ENCODE results near the gene BTBD7.
"Not testable (repeated sequence)": the region's sequence is repeated elsewhere in the genome, so short reads cannot be mapped to it uniquely, and the experiment has no call there.

BTBD7 gene, protein sequence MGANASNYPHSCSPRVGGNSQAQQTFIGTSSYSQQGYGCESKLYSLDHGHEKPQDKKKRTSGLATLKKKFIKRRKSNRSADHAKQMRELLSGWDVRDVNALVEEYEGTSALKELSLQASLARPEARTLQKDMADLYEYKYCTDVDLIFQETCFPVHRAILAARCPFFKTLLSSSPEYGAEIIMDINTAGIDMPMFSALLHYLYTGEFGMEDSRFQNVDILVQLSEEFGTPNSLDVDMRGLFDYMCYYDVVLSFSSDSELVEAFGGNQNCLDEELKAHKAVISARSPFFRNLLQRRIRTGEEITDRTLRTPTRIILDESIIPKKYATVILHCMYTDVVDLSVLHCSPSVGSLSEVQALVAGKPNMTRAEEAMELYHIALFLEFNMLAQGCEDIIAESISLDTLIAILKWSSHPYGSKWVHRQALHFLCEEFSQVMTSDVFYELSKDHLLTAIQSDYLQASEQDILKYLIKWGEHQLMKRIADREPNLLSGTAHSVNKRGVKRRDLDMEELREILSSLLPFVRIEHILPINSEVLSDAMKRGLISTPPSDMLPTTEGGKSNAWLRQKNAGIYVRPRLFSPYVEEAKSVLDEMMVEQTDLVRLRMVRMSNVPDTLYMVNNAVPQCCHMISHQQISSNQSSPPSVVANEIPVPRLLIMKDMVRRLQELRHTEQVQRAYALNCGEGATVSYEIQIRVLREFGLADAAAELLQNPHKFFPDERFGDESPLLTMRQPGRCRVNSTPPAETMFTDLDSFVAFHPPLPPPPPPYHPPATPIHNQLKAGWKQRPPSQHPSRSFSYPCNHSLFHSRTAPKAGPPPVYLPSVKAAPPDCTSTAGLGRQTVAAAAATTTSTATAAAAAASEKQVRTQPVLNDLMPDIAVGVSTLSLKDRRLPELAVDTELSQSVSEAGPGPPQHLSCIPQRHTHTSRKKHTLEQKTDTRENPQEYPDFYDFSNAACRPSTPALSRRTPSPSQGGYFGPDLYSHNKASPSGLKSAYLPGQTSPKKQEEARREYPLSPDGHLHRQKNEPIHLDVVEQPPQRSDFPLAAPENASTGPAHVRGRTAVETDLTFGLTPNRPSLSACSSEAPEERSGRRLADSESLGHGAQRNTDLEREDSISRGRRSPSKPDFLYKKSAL

DNA sequence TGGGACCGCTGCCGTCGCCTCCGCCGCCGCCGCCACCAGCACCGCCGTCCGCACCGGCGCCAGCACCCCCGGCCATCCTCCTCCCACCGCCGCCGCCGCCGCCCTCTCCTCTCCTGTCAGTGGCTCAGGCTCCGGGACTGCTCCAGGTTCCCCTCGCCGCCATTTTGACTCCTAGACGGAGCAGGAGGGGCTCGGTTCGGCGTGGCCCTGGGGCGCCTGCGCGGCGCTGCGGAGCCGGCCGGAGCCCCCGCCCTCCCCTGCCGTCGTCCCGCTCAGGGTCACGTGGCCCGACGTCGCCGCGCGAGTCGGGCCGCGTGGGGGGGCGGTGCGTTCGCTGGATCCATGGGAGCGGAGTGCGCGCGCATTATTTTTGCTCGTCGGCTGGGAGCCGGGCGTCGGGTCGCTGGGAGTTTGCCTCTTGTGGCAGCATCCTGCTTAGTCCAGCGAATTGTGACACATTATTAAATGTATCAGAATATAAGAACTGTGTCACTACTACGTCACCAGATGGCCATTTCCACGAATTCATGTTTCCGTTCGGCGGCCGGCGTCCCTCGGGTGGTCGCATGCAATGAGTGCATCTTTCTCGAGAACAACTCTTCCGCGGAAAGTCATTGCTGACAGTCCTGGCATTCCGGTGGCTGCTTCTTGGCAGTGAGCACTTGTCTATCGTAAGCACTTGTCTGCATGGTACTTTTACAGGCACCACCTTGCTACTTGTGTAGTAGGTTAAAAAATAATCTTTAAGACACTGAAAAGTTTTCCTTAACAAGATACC is at the start of gene BTBD7:
Gene BTBD7 (minus strand): TSS at position 184 of the 778 bp plus-strand sequence. CDS start 36,985 bp downstream, outside the sequence.
- peak; percentile 96 for DNase-seq

DNA sequence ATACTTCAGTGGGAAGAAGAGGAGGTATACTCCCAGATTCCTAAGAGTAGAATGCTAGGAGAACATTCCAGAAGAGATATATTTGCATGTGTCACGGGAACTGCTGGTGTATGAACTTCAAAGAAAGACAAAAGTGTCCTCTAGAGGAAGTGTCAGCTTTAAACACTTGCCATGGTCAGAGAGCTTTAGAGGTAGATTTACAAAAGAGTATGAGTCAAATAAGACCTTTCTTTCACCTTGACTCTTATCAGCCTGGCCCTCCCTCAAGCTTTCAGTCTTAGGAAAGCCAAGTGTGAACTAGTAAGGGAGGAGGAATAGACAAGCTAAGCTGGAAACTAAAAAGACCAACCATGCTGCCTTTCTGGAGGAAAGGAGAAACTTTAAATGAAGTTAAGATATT is 48.8 kb upstream of the BTBD7 start:
- DNase-seq = no peak

DNA sequence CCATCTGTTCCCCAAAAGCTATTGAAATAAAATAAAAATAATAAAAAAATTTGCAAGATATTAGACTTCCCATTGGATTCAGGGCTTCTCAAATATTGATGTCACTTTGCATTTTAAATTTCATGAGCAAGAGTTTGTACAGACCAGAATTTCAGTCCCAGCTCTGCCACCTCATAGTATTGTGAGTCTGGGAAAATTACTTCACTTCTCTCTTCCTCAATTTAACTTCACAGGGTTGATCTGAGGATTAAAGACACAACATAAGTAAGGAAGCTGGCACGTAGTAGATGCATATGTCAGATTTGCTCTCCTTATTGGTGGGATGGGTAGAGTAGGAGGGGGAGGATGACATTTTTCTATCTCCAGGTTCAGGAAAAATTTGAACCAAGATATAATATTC is 47.0 kb upstream of the BTBD7 start:
- DNase-seq = no peak

DNA sequence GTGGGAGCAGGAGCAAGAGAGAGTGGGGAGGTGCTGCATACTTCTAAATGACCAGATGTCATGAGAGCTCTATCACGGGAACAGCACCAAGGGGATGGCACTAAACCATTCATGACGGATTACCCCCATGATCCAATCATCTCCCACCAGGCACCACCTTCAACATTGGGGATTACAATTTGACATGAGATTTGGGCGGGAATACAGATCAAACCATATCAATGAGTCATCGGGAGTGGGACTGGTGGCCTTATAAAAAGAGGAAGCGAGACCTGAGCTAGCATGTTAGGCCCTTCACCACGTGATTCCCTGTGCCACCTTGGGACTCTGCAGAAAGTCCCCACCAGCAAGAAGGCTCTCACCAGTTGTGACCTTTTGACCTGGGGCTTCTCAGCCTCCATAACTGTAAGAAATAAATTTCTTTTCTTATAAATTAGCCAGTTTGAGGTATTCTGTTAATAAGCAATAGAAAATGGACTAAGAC is 42.9 kb upstream of the BTBD7 start:
- no peak for DNase-seq

DNA sequence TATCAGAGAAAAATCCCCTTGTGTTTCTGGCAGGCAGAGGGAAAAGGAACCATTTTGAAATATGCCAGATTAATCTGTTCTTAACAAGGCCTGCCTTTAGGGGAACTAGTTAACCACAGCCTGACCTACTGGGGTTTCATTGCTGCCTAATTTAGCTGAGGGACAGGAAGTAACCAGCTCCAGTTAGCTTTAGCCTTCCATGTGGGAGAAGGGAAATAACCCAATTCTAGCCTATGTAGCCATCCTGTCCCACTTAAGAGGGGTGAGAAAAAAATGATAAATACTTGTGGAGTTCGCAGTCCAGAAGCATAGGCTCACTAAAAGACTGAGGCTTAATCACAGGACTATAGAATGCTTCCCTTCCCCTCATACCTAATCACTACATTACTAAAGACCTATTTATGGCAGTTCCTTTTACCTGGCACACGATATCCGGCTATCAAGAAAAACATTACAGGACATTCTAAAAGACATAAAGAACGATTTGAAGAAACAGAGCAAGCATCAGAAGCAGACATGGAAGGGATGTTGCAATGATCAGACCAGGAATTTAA is 37.0 kb upstream of the BTBD7 start:
- no peak for DNase-seq

DNA sequence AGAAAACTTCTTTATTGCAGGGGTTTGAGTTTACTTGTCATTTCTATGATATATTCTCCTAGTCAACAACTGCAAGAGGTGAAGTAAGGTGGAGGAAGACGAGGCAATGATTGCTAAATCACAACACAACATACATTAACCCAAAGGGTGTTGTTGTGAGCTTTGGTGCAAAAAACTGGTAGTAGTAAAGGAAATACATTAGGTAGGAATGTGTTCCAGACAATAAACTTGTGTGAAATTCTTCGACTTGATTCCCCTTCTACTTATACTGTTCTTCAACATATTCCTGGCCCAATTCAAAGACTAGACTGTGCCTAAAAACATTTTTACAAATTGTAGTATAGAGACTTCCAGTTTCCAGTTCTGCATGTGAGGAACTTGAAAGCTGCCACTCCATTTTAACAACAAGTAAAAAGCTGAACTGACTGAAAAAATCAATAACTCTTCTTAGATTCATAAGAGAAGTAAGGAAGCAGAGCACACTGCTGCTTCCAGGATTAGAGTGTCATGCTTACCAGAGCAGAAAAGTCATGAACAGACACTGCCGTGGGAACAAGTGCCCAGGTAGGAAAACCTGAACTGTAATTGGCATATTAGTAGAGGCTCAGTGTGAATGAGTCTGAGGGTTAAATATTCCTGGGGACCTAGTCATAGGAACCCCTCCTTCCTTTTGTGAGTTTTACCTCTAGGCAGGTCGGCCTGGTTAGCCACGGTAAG is 36.3 kb upstream of the BTBD7 start:
- no peak for DNase-seq

DNA sequence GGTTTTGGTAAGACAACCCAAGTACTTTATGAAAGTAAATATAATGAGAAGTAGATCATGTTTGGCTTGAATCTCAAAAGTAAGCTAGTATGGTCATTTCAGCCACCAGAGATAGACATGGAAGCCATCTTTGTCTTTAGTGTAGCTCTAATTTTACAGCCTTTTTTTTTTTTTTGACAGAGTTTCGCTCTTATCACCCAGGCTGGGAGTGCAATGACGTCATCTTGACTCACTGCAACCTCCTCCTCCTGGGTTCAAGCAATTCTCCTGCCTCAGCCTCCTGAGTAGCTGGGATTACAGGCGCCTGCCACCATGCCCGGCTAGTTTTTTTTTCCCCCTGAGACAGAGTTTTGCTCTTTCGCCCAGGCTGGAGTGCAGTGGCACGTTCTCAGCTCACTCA is 22.0 kb upstream of the BTBD7 start:
- DNase-seq = not testable (repeated sequence)

DNA sequence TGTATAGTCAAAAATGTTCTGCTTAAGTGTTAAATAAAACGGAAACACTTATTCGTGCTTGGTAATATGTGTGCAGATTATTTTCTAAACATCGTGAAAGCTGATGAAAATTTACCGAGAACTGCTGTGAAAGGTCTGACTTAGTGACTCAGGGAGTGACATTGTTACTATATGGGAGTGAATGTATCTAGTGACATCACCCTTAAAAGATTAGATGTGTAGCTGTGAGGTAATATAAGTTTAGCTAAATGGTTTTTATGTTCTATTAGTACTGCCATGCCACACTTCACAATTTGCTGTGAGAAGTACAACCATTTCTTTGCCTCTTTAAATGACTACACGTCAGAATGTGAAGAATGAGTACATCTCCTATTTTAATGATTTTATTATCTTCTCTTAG is 15.5 kb upstream of the BTBD7 start:
- no peak for DNase-seq

DNA sequence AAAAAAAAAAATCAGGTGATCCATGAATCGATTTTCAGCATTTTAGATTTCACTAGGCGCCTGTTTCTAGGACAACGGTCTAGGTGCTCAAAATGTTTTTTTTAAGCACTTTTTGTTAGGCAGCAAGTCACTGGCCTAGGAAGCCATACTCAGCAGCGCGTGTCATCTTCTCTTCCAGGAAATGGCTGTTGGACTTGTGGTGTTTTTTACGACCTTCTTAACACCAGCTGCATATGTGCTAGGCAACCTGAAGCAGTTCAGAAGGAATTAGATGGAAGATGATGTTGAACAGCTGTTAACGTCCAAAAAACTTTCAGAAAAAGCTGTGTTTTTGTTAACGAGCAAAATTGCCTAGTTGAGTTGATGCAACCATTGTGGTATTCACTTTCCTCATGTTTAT is 15.0 kb upstream of the BTBD7 start:
- no peak for DNase-seq

DNA sequence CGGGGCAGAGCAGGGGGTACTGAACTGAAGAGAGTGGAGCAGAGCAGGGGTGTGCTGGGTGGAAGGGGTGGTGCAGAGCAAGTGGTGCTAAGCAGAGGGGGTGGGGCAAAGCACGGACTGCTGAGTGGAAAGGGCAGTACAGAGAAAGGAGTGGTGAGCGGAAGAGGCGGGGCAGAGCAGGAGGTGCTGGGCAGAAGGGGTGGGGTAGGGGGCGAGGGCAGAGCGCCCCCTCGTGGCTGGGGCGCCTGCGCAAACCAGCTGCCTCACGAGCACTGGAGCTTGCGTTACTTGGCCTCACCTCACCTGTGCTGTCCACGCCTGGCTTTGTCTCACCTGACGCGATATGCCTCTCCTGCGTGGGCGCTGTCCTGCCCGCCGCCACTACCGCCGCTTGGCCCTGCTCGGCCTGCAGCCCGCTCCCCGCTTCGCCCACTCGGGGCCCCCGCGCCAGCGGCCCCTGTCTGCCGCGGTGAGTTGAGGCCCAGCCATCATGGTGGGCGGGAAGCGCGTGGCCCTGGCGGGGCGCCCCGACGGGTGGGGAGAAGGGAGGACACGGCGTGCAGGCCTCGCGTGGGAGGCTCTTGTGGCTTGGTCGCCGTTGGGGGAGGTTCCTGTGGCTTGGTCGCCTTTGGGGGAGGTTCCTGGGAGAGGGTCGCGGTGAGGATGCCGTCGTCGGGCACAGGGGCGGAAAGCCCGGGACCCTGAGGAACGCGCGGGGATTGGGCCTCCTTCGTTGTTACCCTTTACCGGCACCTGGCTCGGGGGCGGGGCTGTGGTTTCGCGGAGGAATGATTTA is 14.3 kb upstream of the BTBD7 start, which contains the start of gene COX8C:
Gene COX8C (plus strand): TSS at position 257 of the 796 bp plus-strand sequence. CDS start 87 bp downstream, at position 344.
- no peak for DNase-seq

DNA sequence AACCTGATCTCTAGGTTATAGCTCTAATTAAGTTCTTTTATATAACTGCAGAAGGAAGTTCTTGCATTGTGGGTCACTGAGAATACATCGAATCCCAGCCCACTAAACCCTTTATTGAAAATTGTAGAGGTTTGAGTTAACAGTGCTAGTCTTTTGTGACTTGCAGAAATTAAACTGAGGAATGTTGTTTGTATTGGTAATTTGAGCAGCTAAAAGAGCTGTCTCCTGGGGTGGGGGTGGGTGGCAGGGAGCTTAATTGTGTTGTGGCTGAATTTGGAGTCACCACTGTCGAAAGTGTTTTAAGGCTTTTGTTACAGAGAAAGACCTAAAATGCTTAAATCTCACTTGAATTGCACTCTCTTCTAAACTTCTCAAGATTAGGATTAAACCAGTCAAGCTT is 11.0 kb upstream of the BTBD7 start:
- DNase-seq = no peak

DNA sequence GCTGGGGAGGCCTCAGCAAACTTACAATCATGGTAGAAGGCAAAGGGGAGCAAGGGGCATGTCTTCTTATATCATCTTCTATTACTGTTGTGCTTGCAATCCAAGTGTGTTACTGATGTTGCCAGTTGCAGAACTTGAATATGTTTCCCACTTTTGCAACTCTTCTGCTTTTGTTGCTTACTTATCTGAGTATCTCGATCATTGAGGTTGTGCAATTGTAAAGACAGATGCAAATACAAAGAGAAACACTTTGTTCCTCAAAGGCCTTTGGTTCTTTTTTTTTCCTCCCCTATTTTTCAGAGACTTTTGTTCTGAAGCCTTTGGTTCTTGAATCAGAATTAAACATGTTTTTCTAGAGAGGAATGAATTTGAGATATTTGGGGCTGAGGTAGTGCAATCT is 10.4 kb upstream of the BTBD7 start:
- no peak for DNase-seq

DNA sequence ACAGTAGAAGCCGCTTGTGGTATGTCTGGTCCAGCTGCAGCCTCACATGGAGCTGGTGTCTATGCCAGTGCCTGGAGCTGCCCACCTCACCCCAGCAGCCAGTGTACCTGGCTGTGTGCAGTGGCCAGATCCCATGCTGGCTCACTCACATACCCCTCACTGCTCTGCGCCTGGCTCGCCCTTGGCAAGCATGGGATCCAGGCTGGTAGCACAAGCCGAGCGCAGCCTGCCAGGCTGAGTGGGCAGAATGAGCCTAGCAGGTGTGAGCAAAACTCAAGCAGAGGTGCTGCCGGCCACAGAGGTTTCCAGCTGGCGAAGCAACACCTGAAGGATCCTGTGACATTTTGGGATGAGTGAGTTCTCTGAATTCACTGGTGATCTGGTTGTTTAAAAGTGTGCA is 5.0 kb upstream of the BTBD7 start:
- no peak for DNase-seq

DNA sequence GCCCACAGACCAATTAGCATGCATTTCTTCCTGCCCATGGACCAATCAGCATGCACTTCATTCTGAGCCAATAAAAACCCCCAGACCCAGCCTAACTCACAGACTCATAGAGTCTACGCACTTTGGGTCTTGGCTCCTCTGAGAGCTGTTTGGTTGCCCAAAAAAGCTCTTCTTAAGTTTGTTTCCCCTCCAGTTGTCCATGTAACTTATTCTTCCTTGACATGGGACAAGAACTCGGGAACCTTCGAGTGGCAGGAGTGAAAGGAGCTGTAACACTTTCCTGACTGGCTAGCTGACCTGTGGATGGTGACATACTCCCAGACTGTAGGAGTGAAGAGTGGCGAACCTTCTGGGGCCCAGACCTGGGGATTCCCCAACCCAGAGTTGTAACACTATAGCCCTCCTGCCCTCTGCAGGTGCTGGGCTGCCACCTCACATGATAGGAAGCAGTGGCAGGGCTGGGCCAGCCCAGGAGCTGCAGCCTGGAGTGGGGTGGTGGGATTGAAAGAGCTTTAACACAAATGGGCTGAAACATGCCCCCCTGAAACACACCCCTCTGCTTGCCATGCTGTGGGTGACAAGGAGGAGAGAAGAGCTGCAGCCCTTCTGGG is 4.4 kb upstream of the BTBD7 start:
- DNase-seq = no peak

DNA sequence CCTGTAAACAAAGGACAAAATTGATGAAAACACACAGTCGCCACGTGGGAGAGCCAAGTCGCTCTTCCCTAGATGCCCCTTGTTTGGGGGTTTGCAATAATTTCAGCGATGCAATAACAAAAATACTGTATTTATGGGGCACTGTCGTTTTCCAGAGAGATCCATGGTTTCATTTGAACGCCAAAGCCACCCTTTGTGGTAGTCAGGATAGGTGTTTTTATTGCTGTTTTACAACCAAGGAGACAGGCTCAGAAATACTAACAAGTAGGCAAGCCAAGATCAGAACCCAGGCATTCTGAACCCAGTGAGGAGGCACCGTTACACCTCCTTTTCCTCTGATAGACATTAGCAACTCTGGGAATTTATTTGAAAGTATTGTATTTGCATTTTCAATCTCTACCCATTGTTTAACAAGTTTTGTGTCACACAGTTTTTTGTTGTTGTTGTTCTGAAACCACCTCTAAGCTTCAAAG is 831 bp upstream of the BTBD7 start:
- no peak for DNase-seq

DNA sequence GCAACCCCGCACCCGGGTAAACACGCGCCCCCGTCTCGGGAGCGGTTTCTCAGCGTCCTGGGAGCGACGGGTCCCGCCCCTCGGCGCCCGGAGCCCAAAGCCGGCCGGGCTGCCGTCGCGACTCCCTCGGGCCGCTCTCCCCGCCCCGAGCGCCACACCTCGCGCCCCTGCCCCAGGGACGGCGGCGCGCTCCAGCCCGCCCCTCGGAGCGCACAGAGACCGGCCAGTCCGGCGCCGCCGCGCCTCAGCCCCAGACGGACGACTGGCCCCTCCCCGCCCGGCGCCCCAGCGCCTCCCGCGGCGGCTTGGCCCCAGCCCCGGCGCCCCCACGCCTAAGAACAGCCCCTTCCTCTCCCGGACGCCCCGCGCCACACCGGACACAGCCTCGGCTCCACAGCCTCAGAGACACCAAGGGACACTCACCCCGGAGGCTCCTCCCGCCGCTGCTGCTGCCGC is 411 bp downstream of the BTBD7 start:
- DNase-seq = no peak

DNA sequence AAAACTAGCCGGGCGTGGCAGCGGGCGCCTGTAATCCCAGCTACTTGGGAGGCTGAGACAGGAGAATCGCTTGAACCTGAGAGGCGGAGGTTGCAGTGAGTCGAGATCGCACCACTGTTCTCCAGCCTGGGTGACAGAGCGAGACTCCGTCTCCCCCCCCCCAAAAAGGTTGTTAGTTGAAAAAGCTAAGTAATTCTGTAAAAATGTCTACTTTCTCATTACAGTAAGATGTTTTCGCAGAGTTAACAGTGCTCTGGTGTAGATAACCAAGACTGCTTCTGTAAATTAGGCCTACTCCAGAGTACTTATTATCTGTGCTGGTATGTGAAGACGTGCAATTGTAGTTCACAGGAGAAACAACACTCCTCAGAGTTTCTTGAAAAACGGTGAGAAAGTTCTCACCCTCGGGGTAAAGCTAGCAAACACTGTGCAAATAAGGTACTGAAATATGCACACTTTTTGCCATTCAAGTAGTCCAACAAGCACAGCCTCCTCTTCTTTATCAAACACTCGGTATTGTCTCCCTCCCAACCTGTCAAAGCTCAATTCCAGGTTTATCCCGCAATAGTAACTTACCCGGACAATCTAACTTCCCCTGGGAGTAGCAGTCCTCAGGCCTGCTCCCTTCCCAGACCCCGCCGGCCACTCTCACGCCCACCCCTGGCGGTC is 974 bp downstream of the BTBD7 start:
- no peak for DNase-seq

DNA sequence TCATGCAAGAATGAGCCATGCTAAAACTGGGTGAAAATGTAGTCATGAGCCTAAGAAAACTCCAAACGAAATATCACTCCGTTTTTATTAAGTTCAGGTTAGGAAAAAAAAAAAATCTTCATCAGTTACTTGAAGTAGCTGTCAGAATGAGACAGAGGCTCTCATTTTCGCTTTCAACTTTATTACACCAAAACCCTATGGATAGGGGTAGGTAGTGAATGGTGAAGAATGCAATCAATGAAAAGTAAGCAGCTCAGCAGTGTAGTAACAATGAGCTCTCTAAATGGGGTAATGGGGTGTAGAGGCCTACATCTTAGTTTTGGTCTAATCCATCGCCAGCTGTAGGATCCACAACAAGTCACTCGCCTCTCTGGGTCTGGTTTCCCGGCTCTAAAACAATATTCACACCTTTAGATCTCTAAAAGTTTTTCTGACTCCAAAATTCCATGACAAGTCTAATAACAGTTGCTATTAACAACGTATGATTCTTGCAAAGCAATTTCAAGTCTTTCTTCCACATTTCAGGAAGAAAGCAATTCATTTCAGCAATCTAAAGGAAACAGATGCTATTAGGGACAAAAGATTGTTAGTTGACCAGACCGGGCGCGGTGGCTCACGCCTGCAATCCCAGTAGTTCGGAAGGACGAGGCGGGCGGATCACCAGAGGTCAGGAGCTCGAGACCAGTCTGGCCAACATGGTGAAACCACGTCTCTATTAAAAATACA is 1.7 kb downstream of the BTBD7 start:
- DNase-seq = no peak

DNA sequence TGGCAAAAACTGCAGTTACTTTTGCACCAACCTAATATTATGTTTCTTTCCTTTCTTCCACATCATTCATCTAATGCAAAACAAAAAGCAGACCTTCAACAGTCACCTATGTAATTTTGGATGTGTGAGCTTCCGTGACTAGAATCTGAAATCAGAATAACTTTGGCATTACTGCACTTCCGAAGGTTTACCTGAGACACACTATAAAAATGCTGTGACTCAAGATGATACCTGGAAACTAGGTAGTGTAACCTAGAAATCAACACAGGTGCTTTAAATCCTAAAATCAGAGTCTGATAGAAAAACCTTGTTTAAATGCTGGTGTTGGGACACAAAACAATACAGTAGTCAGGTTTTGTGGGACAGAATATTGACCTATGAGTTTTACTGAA is 2.2 kb downstream of the BTBD7 start:
- no peak for DNase-seq

All from CD4-positive, alpha-beta T cell treated with Interleukin-17A for 4 hours (primary cell).